Pancreas (tissue), 10 donors: ENCODE data around the gene OR9Q1. TPM values are rescaled to one million over a fixed set of nuclear protein-coding genes. Genes with fewer than 3 reads are reported as not detected.

Source experiments
- ATAC-seq, 4 donors: fragments of 200-7000 bp; cut with Tn5 transposase; one replicate each; pipeline versions ENCODE4 v1.8.0 to v1.9.1; 2020; ENCODE audit warnings: mild to moderate bottlenecking in 4 of 4, moderate library complexity in 4 of 4
- DNase-seq, 6 donors: peaks; one replicate each; pipeline ENCODE4 v3.0.0-alpha.2; 2020
- FAIRE-seq: peaks from 2 replicates; lab custom pipeline; 2012; peaks lifted over from hg19 to GRCh38; lab: Jason Lieb, UNC
- H3K27ac ChIP-seq, 4 donors: fragments of 200-600 bp; sonication (generic); 1 replicate in 3 of 4; 2 replicates in 1 of 4; pipeline versions ENCODE4 v1.5.0 to v1.8.0; 2020
- H3K27me3 ChIP-seq, 4 donors: fragments of 200-600 bp; one replicate each; pipeline ENCODE4 v1.8.0; 2021
- H3K36me3 ChIP-seq, 3 donors: fragments of 200-600 bp; sonication (generic) in 1 of 3; one replicate each; pipeline versions ENCODE4 v1.5.0 to v1.8.0; 2020 to 2021
- H3K4me1 ChIP-seq, 3 donors: fragments of 200-600 bp; one replicate each; pipeline ENCODE4 v1.8.0; 2021
- H3K4me3 ChIP-seq, 4 donors: fragments of 200-600 bp; sonication (generic) in 2 of 4; one replicate each; pipeline versions ENCODE4 v1.5.0 to v1.8.0; 2020 to 2021
- H3K9me3 ChIP-seq, 4 donors: fragments of 200-600 bp; one replicate each; pipeline ENCODE4 v1.8.0; 2021
- WGBS, 2 donors: extraction: QIAGEN DNeasy Blood & Tissue Kit; methylation state at CpG; one replicate each; pipeline ENCODE4 v1.1.7; 2013; 5-methylcytosine and 5-hydroxymethylcytosine counted together
- intact Hi-C, 3 donors: fragments of 100-400 bp; cut with DNase I; formaldehyde crosslinking; loops; one replicate each; pipeline versions ENCODE4 v1.11.1 to v1.14.2; 2022
- polyA plus RNA-seq, 2 donors: library from polyadenylated mRNA; stranded (reverse); fragments of 200-250 nt; gene quantifications; one replicate each; pipeline ENCODE4 v1.2.3, GENCODE V29; 2013
- total RNA-seq, 6 donors: library from RNA; stranded (reverse); fragmentation: NEBNext Ultra II Directional in 4 of 6; extraction: Animal tissue kit (Norgen Biotek cat#: 25700) in 4 of 6; gene quantifications; one replicate each; pipeline versions ENCODE4 v1.2.1 to v1.2.4, GENCODE V29; 2021 to 2023
- TF ChIP-seq, protein P1 (sequence below), 4 donors: fragments of 200-600 bp; sonication (generic) in 3 of 4; IDR thresholded peaks; one replicate each; pipeline versions ENCODE4 v1.5.0 to v1.8.0; 2021; ENCODE audit warnings: antibody characterized with exemption in 4 of 4
- donor health status: healthy with polysubstance abuse.
- donor health status: DM: no; HTN: no; CAD: no; lungs with moderate emphysema.
- donor health status: DM: no; HTN: no; CAD: no.
- donor health status: control.
- donor health status: control.
- donor health status: Bipolar disorder and iron deficiency.
- donor health status: DM: yes; HTN: yes; CAD: no.
- donor health status: DM: no; HTN: no; CAD: no.
- donor health status: DM: no; HTN: no; CAD: no.
- donor health status: DM: yes; HTN: yes; CAD: no.

OR9Q1 gene
- total and polyA plus RNA-seq, 8 donors: not detected

DNA sequence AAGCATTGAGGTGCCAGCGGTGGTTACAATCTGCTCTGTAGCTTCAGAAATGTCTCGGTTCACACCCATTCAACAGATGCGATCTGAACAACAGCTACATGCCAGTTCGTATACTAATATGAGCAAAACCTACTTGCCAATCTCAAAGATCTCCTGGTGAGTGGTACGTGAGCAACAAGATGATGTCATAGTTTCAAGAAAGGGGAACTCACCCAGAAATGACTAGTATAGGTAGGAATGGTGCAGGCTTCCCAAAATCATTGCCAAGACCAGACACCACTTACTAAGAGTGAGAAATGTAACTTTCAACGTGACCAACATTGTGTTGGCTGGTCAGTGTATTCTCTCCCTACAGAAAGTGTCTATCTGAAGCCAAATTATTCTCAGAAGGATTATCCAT lies 38.1 kb downstream of the OR9Q1 start:
- ATAC-seq (peak in 2 of 4 donors; percentile 15 to 23), DNase-seq (no peak), FAIRE-seq (no peak)
- peak overlapping the region in 3 of 4 donors; percentile 12 to 77 (median 63) for H3K27ac ChIP-seq
- no peaks in the 10 kb centered on the region for H3K27me3 ChIP-seq
- H3K4me1 ChIP-seq: peaks cover 0 to 6% (median 6%) of the 10 kb centered on the region in 3 donors
- no peak overlapping the region for H3K4me3 ChIP-seq
- H3K36me3 ChIP-seq: no peaks in the 10 kb centered on the region
- 46% methylated on average over 6 of the region's 6 CpGs for WGBS, 2 donors
- intact Hi-C loops: no loop called here
- H3K9me3 ChIP-seq: no peaks in the 10 kb centered on the region
- TF ChIP-seq, protein P1, sequence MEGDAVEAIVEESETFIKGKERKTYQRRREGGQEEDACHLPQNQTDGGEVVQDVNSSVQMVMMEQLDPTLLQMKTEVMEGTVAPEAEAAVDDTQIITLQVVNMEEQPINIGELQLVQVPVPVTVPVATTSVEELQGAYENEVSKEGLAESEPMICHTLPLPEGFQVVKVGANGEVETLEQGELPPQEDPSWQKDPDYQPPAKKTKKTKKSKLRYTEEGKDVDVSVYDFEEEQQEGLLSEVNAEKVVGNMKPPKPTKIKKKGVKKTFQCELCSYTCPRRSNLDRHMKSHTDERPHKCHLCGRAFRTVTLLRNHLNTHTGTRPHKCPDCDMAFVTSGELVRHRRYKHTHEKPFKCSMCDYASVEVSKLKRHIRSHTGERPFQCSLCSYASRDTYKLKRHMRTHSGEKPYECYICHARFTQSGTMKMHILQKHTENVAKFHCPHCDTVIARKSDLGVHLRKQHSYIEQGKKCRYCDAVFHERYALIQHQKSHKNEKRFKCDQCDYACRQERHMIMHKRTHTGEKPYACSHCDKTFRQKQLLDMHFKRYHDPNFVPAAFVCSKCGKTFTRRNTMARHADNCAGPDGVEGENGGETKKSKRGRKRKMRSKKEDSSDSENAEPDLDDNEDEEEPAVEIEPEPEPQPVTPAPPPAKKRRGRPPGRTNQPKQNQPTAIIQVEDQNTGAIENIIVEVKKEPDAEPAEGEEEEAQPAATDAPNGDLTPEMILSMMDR (IDR thresholded peaks at IDR 0.05): no peak

DNA sequence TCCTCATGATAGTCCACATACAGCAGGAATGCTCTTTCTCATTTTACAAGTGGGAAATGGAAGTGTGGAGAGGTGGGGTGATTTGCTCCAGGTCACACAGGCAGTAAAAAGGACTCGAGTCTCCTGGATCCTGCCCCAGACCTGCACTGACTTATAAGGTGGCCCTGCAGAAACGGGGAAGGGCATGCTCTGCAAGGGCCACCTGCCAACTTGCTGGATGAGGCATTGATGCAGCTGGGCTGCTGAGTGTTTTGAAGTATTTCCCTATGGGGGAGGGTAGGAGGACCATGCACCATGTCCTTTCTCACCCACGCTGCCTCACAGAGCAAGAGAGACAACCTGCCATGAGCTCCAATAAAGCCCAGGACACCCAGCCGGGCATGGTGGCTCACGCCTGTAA lies 44.0 kb downstream of the OR9Q1 start:
- 61% methylated on average over 5 of the region's 5 CpGs for WGBS, 2 donors
- TF ChIP-seq, protein P1 (IDR thresholded peaks at IDR 0.05): no peak
- ATAC-seq: peak in 1 of 4 donors; percentile 60

DNA sequence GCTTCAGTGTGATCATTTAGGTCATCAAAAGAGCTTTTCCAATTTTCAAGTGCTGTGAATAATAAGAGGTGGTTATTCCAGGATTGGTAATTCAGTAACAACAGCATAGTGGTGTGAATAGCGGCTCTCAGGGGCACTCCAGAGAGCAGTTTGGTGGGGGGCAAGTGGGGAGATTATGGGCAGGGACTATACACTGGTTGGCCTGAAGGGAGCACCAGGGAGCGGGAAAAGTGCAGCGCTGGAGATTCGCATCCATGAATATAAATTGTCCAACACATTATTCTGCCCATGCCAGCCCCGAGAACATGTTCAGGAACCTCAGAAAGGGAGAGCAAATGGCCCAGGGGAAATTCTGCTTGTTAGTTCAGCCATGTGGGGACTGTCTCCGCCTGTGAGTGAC lies 45.0 kb downstream of the OR9Q1 start:
- Histone ChIP-seq H3K9me3 (no peaks in the 10 kb centered on the region), H3K36me3 (no peaks in the 10 kb centered on the region), H3K4me1 (no peaks in the 10 kb centered on the region), H3K27me3 (no peaks in the 10 kb centered on the region), H3K4me3 (no peak overlapping the region), H3K27ac (no peak overlapping the region)
- DNase-seq (no peak), FAIRE-seq (no peak), ATAC-seq (no peak)
- WGBS, 2 donors: 80 to 81% methylated on average over 6 of the region's 6 CpGs
- intact Hi-C loops: no loop called here
- TF ChIP-seq, protein P1 (IDR thresholded peaks at IDR 0.05): no peak

More for the DNA sequence above, 44.0 kb downstream of the OR9Q1 start:
- no peak for DNase-seq
- no peak overlapping the region for H3K4me3 ChIP-seq
- no peaks in the 10 kb centered on the region for H3K36me3 ChIP-seq
- FAIRE-seq: no peak
- H3K27ac ChIP-seq: no peak overlapping the region
- intact Hi-C loops: no loop called here
- H3K4me1 ChIP-seq: no peaks in the 10 kb centered on the region
- no peaks in the 10 kb centered on the region for H3K27me3 ChIP-seq
- no peaks in the 10 kb centered on the region for H3K9me3 ChIP-seq

DNA sequence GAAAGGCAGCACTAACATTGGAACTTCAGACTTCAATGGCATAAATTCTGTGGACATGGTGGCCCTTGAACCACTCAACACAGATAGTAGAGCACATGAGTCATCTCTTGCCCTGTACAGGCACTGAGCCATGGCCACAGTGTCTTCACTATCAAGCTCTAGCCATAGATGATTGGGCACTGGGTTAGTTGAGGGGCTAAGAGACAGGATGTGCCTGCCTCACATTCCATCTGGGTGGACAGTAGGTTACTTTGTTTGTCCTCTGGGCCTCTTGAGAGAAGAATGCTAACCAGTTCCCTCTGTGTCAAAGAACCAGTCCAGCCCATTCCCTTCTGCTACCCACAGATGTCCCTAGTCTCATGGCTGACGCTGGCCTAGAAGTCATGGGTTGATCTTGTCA lies 46.9 kb downstream of the OR9Q1 start:
- no peak overlapping the region for H3K4me3 ChIP-seq

DNA sequence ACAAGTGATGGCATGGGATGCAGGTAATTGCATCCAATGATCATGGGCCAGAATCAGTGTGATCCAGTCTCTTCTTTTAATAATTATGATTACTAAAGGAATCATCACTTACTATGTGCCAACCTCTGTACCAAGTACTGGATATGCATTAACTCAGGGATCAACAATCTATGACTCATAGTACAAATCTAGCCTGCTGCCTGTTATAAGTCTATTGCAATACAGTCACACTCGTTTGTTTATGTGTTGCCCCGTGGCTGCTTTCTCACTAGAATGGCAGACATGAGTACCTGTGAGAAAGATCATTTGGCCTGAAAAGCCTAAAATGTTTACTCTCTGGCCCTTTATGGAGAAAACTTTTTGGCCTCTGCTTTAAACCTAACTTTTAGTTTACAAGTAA lies 52.1 kb downstream of the OR9Q1 start:
- H3K27me3 ChIP-seq: no peaks in the 10 kb centered on the region
- ATAC-seq (peak in 1 of 4 donors; percentile 62), DNase-seq (no peak), FAIRE-seq (no peak)
- H3K36me3 ChIP-seq: no peaks in the 10 kb centered on the region
- H3K9me3 ChIP-seq: no peaks in the 10 kb centered on the region
- 15 to 26% methylated on average over 2 of the region's 2 CpGs for WGBS, 2 donors
- no peak overlapping the region for H3K27ac ChIP-seq
- H3K4me1 ChIP-seq: no peaks in the 10 kb centered on the region
- intact Hi-C loops: no loop called here
- H3K4me3 ChIP-seq: no peak overlapping the region
- TF ChIP-seq, protein P1 (IDR thresholded peaks at IDR 0.05): no peak

More for the DNA sequence above, 46.9 kb downstream of the OR9Q1 start:
- no peak for FAIRE-seq
- H3K27me3 ChIP-seq: no peaks in the 10 kb centered on the region
- intact Hi-C loops: no loop called here
- ATAC-seq: no peak
- WGBS, 2 donors: 78 to 86% methylated on average over 1 of the region's 1 CpG
- no peaks in the 10 kb centered on the region for H3K9me3 ChIP-seq
- TF ChIP-seq, protein P1 (IDR thresholded peaks at IDR 0.05): no peak
- H3K36me3 ChIP-seq: no peaks in the 10 kb centered on the region
- H3K27ac ChIP-seq: no peak overlapping the region
- no peaks in the 10 kb centered on the region for H3K4me1 ChIP-seq
- DNase-seq: no peak
